ENCODE results near the gene SLC39A11.
"Not testable (repeated sequence)": the region's sequence is repeated elsewhere in the genome, so short reads cannot be mapped to it uniquely, and the experiment has no call there.

Gene SLC39A11

GRCh38 chr17:72771734-72772133, 320.8 kb downstream of the SLC39A11 start:
- no peak for DNase-seq

GRCh38 chr17:72766761-72767356, 325.6 kb downstream of the SLC39A11 start:
- DNase-seq = no peak

- no peak for DNase-seq
Observed at GRCh38 chr17:72765368-72766153, 326.9 kb downstream of the SLC39A11 start.

- DNase-seq = no peak
Observed at GRCh38 chr17:72764632-72765041, 327.9 kb downstream of the SLC39A11 start.

GRCh38 chr17:72763981-72764380, 328.5 kb downstream of the SLC39A11 start:
- DNase-seq = no peak

GRCh38 chr17:72761893-72762575, 330.5 kb downstream of the SLC39A11 start:
- not testable (repeated sequence) for DNase-seq

GRCh38 chr17:72761431-72761830, 331.1 kb downstream of the SLC39A11 start:
- DNase-seq = no peak

- DNase-seq = no peak
Observed at GRCh38 chr17:72760368-72760767, 332.1 kb downstream of the SLC39A11 start.

GRCh38 chr17:72759301-72759700, 333.2 kb downstream of the SLC39A11 start:
- no peak for DNase-seq

- DNase-seq = no peak
Observed at GRCh38 chr17:72756256-72756655, 336.2 kb downstream of the SLC39A11 start.

- DNase-seq = no peak
Observed at GRCh38 chr17:72754513-72754912, 338.0 kb downstream of the SLC39A11 start.

GRCh38 chr17:72751746-72752145, 340.7 kb downstream of the SLC39A11 start:
- no peak for DNase-seq

- no peak for DNase-seq
Observed at GRCh38 chr17:72749119-72749572, 343.3 kb downstream of the SLC39A11 start.

- DNase-seq = no peak
Observed at GRCh38 chr17:72747501-72747900, 345.0 kb downstream of the SLC39A11 start.

- DNase-seq = no peak
Observed at GRCh38 chr17:72745241-72745640, 347.2 kb downstream of the SLC39A11 start.

GRCh38 chr17:72743037-72743467, 349.4 kb downstream of the SLC39A11 start:
- no peak for DNase-seq

GRCh38 chr17:72737151-72737690, 355.3 kb downstream of the SLC39A11 start:
- no peak for DNase-seq

GRCh38 chr17:72735592-72735991, 356.9 kb downstream of the SLC39A11 start:
- no peak for DNase-seq

- DNase-seq = no peak
Observed at GRCh38 chr17:72735048-72735447, 357.4 kb downstream of the SLC39A11 start.

- no peak for DNase-seq
Observed at GRCh38 chr17:72734613-72735012, 357.9 kb downstream of the SLC39A11 start.

GRCh38 chr17:72733619-72734282, 358.7 kb downstream of the SLC39A11 start:
- DNase-seq = peak; percentile 30 to 63

- no peak for DNase-seq
Observed at GRCh38 chr17:72732893-72733618, 359.4 kb downstream of the SLC39A11 start.

Measured in inflammatory macrophage treated with lipopolysaccharide for 1 hour (primary cell).